ENCODE data around the gene RRM2.

GRCh38 chr2:10096641-10097040 lies 25.9 kb upstream of the RRM2 start:
- TF ChIP-seq, protein P1, sequence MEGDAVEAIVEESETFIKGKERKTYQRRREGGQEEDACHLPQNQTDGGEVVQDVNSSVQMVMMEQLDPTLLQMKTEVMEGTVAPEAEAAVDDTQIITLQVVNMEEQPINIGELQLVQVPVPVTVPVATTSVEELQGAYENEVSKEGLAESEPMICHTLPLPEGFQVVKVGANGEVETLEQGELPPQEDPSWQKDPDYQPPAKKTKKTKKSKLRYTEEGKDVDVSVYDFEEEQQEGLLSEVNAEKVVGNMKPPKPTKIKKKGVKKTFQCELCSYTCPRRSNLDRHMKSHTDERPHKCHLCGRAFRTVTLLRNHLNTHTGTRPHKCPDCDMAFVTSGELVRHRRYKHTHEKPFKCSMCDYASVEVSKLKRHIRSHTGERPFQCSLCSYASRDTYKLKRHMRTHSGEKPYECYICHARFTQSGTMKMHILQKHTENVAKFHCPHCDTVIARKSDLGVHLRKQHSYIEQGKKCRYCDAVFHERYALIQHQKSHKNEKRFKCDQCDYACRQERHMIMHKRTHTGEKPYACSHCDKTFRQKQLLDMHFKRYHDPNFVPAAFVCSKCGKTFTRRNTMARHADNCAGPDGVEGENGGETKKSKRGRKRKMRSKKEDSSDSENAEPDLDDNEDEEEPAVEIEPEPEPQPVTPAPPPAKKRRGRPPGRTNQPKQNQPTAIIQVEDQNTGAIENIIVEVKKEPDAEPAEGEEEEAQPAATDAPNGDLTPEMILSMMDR (IDR thresholded peaks at IDR 0.05): no peak
- no peak for TF ChIP-seq POLR2A (IDR thresholded peaks at IDR 0.05)

All from ovary (tissue), 3 donors.